Measurements from ENCODE around the gene UGT1A4.

DNA sequence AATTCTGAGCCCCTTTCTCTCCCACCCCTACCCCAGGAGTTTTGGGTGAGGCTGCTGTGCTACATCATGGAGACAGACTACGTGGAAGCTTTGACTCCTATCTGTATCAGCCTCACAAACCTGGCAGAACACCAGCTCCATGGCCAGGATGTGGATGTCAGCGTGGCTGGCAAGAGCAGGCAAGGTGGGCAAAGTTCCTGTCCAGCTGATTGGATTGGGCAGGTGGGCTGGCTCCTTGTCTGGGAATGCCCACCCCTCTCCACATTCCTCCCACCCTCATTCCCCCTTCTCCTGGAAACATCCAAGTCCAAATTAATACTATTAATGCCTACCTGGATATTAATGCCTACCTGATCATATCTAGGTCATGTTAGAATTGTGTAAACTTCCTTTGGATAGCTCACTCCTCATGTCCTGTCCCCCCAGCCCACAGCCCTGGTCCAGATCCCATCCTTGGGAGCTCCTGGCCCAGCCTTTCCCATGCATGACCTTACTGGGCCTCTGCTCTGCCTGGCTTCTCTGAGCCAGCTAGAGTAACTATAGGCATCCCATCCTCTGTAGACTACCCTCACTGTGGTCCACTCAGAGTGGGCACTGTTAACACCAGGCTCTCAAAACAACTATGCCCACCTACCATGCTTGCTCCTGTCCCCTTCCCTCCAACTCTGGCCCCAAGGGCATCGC, 83.7 kb downstream of the UGT1A4 start:
- TF ChIP-seq, protein P1, sequence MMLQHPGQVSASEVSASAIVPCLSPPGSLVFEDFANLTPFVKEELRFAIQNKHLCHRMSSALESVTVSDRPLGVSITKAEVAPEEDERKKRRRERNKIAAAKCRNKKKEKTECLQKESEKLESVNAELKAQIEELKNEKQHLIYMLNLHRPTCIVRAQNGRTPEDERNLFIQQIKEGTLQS (IDR thresholded peaks at IDR 0.05; ENCODE audit: insufficient read depth, low read depth, low read length) = no peak
- TF ChIP-seq RNF2 (IDR thresholded peaks at IDR 0.05; ENCODE audit: borderline replicate concordance, low read depth, low read length, missing control alignments, poor library complexity, severe bottlenecking) (no peak), JUN (IDR thresholded peaks at IDR 0.05; ENCODE audit: low read depth, low read length) (no peak), POLR2AphosphoS5 (IDR thresholded peaks at IDR 0.05; ENCODE audit: low read depth, low read length) (no peak), POLR2A (IDR thresholded peaks at IDR 0.05; ENCODE audit: control extremely low read depth in 1 of 2, low read depth in 2 of 2, low read length in 2 of 2) (no peak)
- TF ChIP-seq, protein P2, sequence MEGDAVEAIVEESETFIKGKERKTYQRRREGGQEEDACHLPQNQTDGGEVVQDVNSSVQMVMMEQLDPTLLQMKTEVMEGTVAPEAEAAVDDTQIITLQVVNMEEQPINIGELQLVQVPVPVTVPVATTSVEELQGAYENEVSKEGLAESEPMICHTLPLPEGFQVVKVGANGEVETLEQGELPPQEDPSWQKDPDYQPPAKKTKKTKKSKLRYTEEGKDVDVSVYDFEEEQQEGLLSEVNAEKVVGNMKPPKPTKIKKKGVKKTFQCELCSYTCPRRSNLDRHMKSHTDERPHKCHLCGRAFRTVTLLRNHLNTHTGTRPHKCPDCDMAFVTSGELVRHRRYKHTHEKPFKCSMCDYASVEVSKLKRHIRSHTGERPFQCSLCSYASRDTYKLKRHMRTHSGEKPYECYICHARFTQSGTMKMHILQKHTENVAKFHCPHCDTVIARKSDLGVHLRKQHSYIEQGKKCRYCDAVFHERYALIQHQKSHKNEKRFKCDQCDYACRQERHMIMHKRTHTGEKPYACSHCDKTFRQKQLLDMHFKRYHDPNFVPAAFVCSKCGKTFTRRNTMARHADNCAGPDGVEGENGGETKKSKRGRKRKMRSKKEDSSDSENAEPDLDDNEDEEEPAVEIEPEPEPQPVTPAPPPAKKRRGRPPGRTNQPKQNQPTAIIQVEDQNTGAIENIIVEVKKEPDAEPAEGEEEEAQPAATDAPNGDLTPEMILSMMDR (IDR thresholded peaks at IDR 0.05; ENCODE audit: control extremely low read depth in 1 of 3, insufficient read depth in 1 of 3, low read depth in 1 of 3, low read length in 3 of 3) = no peak
